ENCODE data around the gene CCKAR. TPM values are rescaled to one million over a fixed set of nuclear protein-coding genes. Genes with fewer than 3 reads are reported as not detected.

Gene CCKAR
- total and polyA plus RNA-seq, 11 donors: 0.20 TPM; not detected in 10

DNA sequence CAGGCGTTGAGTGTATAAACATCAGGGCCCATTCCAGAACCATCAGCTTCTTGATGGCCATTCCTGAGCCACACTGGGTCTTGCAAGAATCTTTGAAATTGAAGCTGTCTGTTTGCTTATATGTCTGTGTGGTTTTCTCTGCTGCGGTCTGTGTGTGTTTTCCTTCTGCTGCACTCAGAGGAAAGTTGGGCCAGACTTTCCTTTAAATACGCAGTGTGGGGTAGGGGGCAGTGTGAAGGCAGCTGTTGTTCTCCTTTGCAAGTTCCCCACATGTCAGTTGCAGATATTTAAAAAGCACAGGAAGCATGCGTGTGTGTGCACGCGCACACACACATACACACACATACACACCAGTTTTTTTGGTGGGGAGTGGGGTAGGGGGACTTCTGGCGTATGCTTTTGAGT is 32.1 kb downstream of the CCKAR start:
- no peak for TF ChIP-seq POLR2A (IDR thresholded peaks at IDR 0.05)
- TF ChIP-seq CTCF (IDR thresholded peaks at IDR 0.05): no peak
- ATAC-seq (no peak), DNase-seq (no peak)
- Histone ChIP-seq H3K36me3 (no peaks in the 10 kb centered on the region), H3K27ac (no peak overlapping the region), H3K4me3 (no peak overlapping the region), H3K27me3 (no peaks in the 10 kb centered on the region), H3K4me1 (peaks cover 0 to 6% (median 0%) of the 10 kb centered on the region in 12 donors), H3K9me3 (peaks cover 0 to 14% (median 0%) of the 10 kb centered on the region in 12 donors)
- intact Hi-C loops (cut with DNase I): loop anchor here in 9 of 10 donors (2.0 to 10.0 kb wide), 11 partner anchors 257 to 557 kb away; no protein-coding TSS in a partner anchor
- 65 to 78% (median 69%) methylated on average over 7 of the region's 7 CpGs for WGBS, 4 donors

DNA sequence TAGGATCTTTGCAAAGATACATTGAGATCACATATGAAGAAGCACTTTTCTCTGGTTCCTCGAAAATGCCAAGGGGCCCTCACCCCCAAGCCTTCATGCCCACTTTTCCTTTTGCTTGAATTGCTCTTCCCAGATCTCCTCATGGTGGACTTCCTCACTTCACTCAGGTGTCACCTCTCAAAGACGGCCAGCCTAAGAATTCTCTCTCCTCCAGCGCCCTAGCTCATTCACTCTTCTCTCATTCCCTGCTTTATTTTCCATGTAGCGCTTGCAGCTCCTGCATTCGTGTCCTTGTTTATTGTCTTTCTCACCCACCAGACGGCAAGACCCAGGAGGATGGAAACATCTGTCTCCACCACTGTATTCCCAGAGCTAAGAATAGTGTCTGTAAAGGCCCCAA is 32.9 kb downstream of the CCKAR start:
- Histone ChIP-seq H3K27ac (no peak overlapping the region), H3K27me3 (no peaks in the 10 kb centered on the region), H3K4me3 (no peak overlapping the region), H3K4me1 (peaks cover 0 to 6% (median 0%) of the 10 kb centered on the region in 12 donors), H3K9me3 (peaks cover 0 to 14% (median 0%) of the 10 kb centered on the region in 12 donors), H3K36me3 (no peaks in the 10 kb centered on the region)
- 87 to 95% (median 87%) methylated on average over 6 of the region's 6 CpGs for WGBS, 4 donors
- DNase-seq: no peak
- intact Hi-C loops (cut with DNase I): loop anchor here in 7 of 10 donors (5.0 to 10.0 kb wide), 8 partner anchors 257 to 557 kb away; no protein-coding TSS in a partner anchor
- TF ChIP-seq CTCF (IDR thresholded peaks at IDR 0.05) (no peak), POLR2A (IDR thresholded peaks at IDR 0.05) (no peak)
- no peak for ATAC-seq

GRCh38 chr4:26455571-26455970 is 34.7 kb downstream of the CCKAR start:
- 71 to 89% (median 84%) methylated on average over 2 of the region's 2 CpGs for WGBS, 4 donors
- DNase-seq (no peak), ATAC-seq (no peak)
- H3K27me3 ChIP-seq: no peaks in the 10 kb centered on the region
- H3K9me3 ChIP-seq: peaks cover 0 to 14% (median 0%) of the 10 kb centered on the region in 12 donors
- H3K4me1 ChIP-seq: peaks cover 0 to 6% (median 0%) of the 10 kb centered on the region in 12 donors
- no peaks in the 10 kb centered on the region for H3K36me3 ChIP-seq
- H3K27ac ChIP-seq: no peak overlapping the region
- H3K4me3 ChIP-seq: no peak overlapping the region
- TF ChIP-seq CTCF (IDR thresholded peaks at IDR 0.05) (no peak), POLR2A (IDR thresholded peaks at IDR 0.05) (no peak)
- intact Hi-C loops (cut with DNase I): loop anchor here in 7 of 10 donors (5.0 to 10.0 kb wide), 8 partner anchors 259 to 559 kb away; no protein-coding TSS in a partner anchor

DNA sequence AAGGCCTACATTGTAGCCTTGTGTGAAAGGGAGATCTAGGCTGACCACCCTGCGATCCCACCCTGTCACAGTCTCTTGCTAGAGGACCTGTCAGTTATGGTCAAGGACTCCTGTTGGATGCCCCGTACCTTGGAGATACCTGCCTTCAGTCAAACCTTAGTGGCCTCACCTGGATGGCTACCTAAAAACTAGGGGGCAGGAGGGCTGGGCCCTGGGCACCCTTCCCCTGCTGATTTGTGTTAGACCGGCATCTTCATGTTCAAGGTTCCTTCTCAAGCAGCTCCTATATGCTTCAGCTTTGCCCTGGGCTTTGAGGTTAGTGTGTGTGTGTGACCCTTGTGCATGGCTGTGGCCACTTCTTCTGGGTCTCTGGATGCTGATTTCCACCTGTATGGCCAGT is 35.3 kb downstream of the CCKAR start:
- ATAC-seq (no peak), DNase-seq (no peak)
- Histone ChIP-seq H3K36me3 (no peaks in the 10 kb centered on the region), H3K4me1 (peaks cover 0 to 6% (median 0%) of the 10 kb centered on the region in 12 donors), H3K4me3 (no peak overlapping the region), H3K27me3 (no peaks in the 10 kb centered on the region), H3K27ac (no peak overlapping the region), H3K9me3 (peaks cover 0 to 14% (median 0%) of the 10 kb centered on the region in 12 donors)
- WGBS, 4 donors: 88 to 98% (median 96%) methylated on average over 3 of the region's 3 CpGs
- TF ChIP-seq CTCF (IDR thresholded peaks at IDR 0.05): no peak
- TF ChIP-seq POLR2A (IDR thresholded peaks at IDR 0.05): no peak
- intact Hi-C loops (cut with DNase I): loop anchor here in 7 of 10 donors (5.0 to 10.0 kb wide), 8 partner anchors 260 to 560 kb away; no protein-coding TSS in a partner anchor

Measured in heart left ventricle (tissue), 16 donors.